BJ (cell line): ENCODE measurements around the gene MANBA. TPM values are rescaled to one million over a fixed set of nuclear protein-coding genes. Genes with fewer than 3 reads are reported as not detected.

Experiments
- CTCF ChIA-PET: fragments of 350-600 bp; formaldehyde crosslinking; extraction: SDS; loops from one replicate; lab custom pipeline; 2021; ENCODE audit warnings: antibody characterized with exemption, inconsistent platforms; lab: Yijun Ruan, JAX
- POLR2A ChIA-PET: fragments of 300-600 bp; sonication (Branson Sonifier 250); formaldehyde crosslinking; extraction: SDS; loops from one replicate; lab custom pipeline; 2021; ENCODE audit warnings: antibody characterized with exemption; lab: Charles Lee
- DNase-seq: peaks from one replicate; pipeline ENCODE4 v3.0.0-alpha.2; 2011; ENCODE audit warnings: low read depth
- H3K27me3 ChIP-seq: 2 replicates; pipeline ENCODE4 v1.6.0; 2011; ENCODE audit warnings: low read length; ENCODE audit not compliant: control insufficient read depth, insufficient read depth
- H3K36me3 ChIP-seq: 2 replicates; pipeline ENCODE4 v1.5.1; 2011; ENCODE audit warnings: low read length; ENCODE audit not compliant: control insufficient read depth, insufficient read depth
- H3K4me3 ChIP-seq: 2 replicates; pipeline ENCODE4 v1.5.1; 2011; ENCODE audit warnings: low read depth, mild to moderate bottlenecking, control low read depth, low read length
- polyA plus RNA-seq: library from polyadenylated mRNA; depleted of rRNA; stranded (reverse); fragments of >200 nt; gene quantifications from 2 replicates; pipeline ENCODE4 v1.2.3, GENCODE V29; 2011
- TF ChIP-seq, protein P1 (sequence below): IDR thresholded peaks from 2 replicates; pipeline ENCODE4 v1.5.1; 2011; ENCODE audit warnings: low read depth, mild to moderate bottlenecking, control low read depth, inconsistent platforms, low read length, moderate library complexity; ENCODE audit not compliant: insufficient read depth

The MANBA gene
- polyA plus RNA-seq, 1 experiment: 6.3 TPM

DNA sequence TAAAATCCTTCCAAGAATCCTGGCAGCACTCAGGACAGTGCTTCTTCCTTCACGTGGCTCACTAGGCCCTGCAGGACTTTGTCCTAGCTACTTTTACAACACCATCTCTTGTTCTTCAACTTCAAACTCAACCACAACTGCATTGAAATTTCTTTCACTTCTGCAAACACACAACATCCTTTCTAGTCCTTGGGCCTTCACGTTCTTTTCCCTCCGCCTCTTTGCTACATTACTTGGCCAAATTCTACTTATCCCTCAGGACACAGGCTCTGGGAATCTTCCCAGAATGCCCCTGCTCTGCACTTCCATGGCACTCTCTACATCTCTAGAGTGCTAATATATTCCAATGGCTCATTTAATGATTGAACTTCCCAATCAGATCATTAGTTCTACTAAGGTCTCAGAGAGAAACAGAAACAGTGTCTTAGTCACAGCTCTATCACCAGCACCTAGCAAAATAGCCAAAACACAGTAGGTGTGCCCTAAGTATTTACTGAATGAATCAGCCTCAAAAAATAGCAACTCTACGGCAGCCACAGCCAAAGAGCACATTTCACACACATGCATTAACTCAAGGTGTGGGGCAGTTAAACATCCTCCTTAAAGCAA is 73.3 kb downstream of the MANBA start:
- ChIA-PET CTCF (no interaction called here), POLR2A (no interaction called here)

DNA sequence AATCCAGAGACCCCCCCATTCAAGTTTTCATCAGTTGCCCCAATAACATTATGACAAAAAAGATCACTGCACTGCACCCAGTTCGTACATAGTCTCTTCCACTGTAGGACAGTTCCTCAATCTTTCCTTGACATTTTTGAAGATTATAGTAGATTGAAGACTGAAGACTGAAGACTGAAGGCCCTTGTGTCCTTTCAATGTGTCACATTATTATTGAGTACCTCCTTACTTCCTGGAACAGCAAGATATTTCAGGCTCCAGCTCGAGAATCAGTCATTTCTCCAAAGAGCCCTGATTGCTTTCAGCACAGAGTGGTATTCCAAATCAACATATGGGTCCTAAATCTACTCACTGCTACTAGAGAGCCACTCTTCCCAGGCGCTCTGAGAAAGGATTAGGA is 75.0 kb downstream of the MANBA start:
- CTCF ChIA-PET: no interaction called here
- TF ChIP-seq, protein P1, sequence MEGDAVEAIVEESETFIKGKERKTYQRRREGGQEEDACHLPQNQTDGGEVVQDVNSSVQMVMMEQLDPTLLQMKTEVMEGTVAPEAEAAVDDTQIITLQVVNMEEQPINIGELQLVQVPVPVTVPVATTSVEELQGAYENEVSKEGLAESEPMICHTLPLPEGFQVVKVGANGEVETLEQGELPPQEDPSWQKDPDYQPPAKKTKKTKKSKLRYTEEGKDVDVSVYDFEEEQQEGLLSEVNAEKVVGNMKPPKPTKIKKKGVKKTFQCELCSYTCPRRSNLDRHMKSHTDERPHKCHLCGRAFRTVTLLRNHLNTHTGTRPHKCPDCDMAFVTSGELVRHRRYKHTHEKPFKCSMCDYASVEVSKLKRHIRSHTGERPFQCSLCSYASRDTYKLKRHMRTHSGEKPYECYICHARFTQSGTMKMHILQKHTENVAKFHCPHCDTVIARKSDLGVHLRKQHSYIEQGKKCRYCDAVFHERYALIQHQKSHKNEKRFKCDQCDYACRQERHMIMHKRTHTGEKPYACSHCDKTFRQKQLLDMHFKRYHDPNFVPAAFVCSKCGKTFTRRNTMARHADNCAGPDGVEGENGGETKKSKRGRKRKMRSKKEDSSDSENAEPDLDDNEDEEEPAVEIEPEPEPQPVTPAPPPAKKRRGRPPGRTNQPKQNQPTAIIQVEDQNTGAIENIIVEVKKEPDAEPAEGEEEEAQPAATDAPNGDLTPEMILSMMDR: no peak

More for the DNA sequence above, 73.3 kb downstream of the MANBA start:
- TF ChIP-seq, protein P1: no peak
- no peak for DNase-seq
- no peak overlapping the region for H3K4me3 ChIP-seq
- H3K36me3 ChIP-seq: no peaks in the 10 kb centered on the region
- no peaks in the 10 kb centered on the region for H3K27me3 ChIP-seq

DNA sequence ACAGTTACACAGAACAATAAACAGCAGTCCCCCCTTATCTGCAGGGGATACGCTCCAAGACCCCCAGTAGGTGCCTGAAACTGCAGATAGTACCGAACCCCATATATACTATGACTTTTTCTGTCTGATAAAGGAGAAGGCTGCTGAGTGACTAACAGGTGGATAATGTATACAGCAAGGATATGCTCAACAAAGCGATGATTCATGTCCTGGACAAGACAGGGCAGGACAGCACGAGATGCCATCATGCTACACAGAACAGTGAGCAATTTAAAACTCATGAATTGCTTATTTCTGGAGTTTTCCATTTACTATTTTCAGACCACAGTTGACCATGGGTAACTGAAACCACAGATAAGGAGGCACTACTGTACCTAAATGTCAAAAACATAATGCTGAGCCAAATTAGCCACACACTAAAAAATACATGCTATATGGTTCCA is 76.1 kb downstream of the MANBA start:
- Histone ChIP-seq H3K27me3 (no peaks in the 10 kb centered on the region), H3K36me3 (no peaks in the 10 kb centered on the region), H3K4me3 (no peak overlapping the region)
- CTCF ChIA-PET: no interaction called here
- TF ChIP-seq, protein P1: no peak
- no peak for DNase-seq
- POLR2A ChIA-PET: no interaction called here

More for the DNA sequence above, 75.0 kb downstream of the MANBA start:
- no peak for DNase-seq
- POLR2A ChIA-PET: no interaction called here
- Histone ChIP-seq H3K27me3 (no peaks in the 10 kb centered on the region), H3K36me3 (no peaks in the 10 kb centered on the region), H3K4me3 (no peak overlapping the region)

DNA sequence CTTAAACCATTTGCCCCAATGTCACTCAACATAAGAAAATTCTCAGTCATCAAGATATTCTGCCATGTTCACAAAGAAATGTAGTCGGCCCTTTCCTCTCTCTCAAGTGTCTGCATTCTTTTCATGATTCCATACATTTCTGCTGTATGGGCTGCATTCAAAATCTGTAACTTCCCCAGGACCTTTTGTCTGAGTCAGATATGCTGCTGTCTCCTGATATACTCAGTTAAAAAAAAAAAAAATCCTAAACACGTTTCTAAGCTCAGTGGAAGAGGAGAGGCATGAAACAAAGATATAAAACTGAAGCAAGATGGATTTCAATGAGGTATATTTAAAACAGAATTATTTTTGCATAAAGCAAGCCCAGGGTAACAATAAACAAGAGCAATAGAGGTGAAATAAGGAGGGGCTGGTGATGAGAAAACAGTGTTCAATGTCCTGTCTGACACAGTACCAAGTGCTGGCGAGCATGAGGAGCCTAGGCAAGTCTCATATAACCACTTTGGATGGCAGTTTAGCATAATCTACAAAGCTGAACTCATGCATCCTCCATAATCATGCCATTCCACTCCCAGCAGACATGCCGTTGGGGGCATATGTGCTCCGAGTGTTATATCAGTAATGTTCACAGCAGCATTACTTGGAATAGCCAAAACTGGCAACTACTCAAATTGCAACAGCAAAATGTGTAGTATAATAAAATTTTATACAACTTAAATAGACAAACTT is 76.7 kb downstream of the MANBA start:
- ChIA-PET POLR2A (no interaction called here), CTCF (no interaction called here)
- TF ChIP-seq, protein P1: no peak
- no peaks in the 10 kb centered on the region for H3K27me3 ChIP-seq
- no peak for DNase-seq
- no peaks in the 10 kb centered on the region for H3K36me3 ChIP-seq
- H3K4me3 ChIP-seq: no peak overlapping the region

DNA sequence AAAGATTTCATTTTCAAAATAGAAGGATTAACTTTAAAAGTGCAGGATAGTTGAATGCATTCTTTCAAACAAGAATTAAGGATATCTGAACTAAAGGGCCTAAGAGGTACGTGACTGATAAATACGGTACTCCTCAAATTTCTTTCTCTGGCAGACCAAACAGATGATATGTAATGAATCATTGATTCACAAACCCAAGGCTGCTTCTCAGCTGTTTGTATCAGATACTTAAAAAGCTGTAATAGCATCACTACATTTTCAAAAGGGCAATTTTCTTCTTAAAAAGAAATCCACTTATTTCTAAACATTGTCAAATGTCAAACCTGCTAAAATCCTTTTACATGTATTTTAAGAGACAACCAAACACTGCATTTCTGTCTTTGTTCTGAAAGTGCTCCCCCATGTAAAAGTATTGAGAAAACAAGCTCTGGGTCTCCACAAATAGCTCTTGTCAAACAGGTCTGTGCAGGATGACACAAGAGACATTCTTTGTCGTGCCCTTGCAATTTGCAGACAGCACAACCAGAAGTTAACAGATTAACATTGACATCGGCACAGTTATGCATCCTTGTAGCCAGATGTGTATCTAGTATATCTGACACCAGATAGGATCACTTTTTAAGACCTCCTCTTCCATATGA is 82.0 kb downstream of the MANBA start:
- no peaks in the 10 kb centered on the region for H3K27me3 ChIP-seq
- no peak for DNase-seq
- no peaks in the 10 kb centered on the region for H3K36me3 ChIP-seq
- no peak overlapping the region for H3K4me3 ChIP-seq
- TF ChIP-seq, protein P1: no peak
- POLR2A ChIA-PET: no interaction called here
- CTCF ChIA-PET: no interaction called here
